GM19351 (cell line): Measurements from ENCODE around the gene ITPKB.
"Not testable (repeated sequence)": the region's sequence is repeated elsewhere in the genome, so short reads cannot be mapped to it uniquely, and the experiment has no call there.

Source experiments
- ATAC-seq: cut with Tn5 transposase; IDR thresholded peaks from one replicate; pipeline ENCODE4 v1.9.1; 2021; ENCODE audit warnings: mild to moderate bottlenecking, moderate library complexity; ENCODE audit not compliant: unreplicated experiment

ITPKB gene

GRCh38 chr1:226738995-226739695, at the start of gene ITPKB:
Gene ITPKB (minus strand): TSS chr1:226739282. CDS start chr1:226737458, 1,824 bp downstream.
- ATAC-seq: no peak

- no peak for ATAC-seq
Observed at GRCh38 chr1:226787638-226788037, 48.6 kb upstream of the ITPKB start.

DNA sequence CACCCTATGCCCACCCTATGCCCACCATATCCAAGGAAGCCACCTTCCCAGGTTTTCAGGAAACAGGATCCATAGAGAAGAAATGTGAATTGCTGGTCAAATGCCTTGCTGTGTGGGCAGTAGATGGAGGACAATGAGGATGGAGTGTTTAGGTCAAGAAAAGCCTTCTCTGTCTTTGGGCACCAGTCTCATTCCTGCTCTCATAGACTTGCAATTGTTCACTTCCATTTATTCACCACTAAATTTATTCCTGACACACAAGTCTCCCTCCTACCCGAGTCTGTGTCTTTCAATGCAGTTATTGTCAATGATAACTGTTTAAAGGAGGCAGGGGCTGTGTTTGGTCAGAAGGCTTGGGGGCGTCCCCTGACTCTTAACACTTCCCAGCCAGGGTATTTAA, 48.0 kb upstream of the ITPKB start:
- no peak for ATAC-seq

DNA sequence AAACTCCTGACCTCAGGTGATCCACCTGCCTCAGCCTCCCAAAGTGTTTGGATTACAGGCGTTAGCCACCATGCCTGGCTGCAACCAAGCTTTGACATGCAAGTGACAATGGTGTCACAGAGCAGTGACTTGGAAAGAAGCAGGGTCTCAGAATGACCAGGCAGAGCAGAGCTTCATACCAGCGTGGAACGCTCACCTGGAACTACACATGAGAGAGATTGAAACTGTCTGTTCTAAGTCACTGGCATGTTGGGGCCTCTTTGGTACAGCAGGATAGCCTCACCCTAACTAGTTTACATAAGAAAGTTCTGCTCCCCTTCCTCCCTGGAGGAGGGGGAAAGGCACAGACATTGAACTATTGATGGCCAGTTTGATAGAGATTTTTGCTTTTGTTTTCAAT, 47.5 kb upstream of the ITPKB start:
- peak; percentile 88 for ATAC-seq

GRCh38 chr1:226785805-226786204, 46.7 kb upstream of the ITPKB start:
- ATAC-seq: no peak

- ATAC-seq: no peak
Observed at GRCh38 chr1:226784081-226785049, 45.3 kb upstream of the ITPKB start.

DNA sequence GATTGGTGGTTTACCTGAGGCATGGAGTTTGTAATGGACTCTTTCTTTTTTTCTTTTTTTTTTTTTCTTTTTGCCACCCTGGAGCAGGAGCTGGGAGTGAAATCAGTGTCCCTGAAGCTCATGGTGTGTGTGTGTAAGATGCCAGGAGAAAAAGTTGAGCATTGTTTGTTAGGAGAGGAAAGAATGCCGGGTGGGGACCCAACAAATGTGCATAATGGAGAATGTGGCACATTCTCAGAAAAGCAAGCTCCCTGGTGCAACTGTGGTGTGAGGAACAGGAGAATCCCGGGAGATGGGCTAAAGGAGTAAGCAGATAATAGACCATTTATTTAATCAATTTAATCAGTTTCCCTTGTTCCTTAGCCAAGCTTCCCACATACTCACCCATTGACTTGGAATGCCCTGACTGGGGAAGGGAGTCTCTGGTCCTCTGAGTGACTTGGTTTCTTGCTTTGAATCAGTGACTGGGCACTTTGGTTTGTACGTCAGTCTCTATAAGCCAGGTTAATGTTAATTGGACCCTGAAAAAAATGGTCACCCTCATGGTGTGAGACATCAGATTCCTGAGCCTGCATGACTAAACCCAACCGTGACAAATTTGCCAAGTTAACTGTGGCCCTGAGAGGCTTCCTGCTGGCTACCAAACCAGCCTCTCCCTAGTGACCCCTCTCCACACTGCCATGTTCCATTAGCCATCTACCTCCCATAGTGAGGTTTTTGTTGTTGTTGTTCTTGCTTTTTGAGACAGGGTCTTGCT, 43.9 kb upstream of the ITPKB start:
- no peak for ATAC-seq

DNA sequence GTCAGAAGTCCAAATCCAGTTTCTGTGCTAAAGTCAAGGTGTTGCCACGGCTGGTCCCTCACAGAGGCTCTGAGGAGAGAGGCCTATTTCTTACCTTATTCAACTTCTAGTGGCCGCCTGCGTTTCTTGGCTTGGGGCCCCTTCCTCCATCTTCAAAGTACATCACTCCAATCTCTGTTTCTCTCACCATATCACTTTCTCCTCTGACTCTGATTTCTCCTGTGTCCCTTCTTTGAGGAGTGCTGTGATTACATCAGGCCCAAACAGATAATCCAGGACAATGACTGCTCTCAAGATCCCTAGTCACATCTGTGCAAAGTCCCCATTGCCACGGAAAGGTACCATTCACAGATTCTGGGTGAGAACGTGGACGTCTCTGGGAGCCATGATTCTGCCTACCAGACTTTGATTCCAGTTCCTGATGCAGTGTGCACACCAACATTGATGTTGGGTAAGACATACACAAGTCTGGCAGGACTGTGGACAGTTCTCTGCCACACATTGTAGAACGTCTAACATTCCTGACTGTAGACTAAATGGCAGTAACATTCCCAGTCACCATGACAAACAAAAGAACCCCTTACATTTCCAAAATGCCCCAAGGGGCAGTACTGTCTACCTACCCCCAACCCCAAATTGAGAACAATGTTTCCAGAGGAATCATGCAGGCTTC, 43.0 kb upstream of the ITPKB start:
- no peak for ATAC-seq

DNA sequence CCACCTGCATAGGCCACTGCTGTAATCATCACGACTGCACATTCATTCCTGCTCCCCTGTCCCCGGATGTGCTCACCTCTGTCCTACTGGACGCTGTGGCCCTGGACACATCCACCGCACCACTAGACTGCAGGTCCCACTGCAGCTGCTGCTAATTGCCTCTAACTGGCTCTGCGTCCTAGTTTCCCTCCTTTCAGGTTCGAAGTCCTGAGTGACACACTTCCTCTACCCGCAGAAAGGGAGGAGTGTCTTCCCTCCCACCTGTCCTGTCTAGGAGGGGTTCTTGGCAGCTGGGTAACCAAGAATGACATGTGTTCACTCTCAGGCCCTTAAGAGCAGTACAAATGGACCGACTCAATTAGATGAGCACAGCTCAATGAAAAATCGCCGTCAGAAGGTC, 40.5 kb upstream of the ITPKB start:
- ATAC-seq: no peak

DNA sequence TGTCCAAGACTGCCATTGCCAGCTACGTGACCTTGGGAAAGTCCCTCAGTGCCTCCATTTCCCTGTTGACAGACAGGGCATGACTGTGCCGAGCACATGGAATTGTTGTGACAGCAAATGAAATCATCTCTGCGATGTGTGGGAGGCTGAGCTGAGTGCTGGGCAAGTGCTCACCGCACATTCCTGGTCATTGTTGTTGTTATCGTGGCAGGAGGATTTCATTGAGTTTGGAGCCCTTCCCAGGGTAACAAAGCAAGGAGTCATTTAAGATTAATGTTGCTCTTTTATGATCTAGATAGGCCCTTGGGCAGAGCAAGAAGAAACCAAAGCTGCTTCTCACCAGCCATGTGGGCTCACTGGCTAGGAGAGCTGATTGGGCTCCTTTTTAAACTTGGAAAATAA, 39.6 kb upstream of the ITPKB start:
- no peak for ATAC-seq

- no peak for ATAC-seq
Observed at GRCh38 chr1:226776975-226777374, 37.9 kb upstream of the ITPKB start.

DNA sequence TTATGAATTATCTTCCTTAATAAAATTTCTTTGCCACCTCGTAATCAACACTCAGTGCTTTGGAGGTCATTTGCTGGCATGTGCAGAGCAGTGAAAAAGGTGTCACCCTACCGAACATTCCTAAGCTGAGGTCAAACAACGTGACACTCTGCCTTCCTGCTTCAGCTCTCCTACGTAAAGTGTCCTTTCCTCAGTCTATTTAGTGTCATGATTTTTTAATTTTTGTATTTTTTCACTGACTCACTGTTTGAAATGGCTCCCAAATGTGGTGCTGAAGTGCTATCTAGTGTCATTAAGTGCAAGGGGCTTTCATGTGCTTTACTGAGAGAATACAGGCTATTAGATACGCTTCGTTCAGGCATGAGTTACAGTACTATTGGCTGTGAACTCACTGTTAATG, 37.0 kb upstream of the ITPKB start:
- ATAC-seq: no peak

DNA sequence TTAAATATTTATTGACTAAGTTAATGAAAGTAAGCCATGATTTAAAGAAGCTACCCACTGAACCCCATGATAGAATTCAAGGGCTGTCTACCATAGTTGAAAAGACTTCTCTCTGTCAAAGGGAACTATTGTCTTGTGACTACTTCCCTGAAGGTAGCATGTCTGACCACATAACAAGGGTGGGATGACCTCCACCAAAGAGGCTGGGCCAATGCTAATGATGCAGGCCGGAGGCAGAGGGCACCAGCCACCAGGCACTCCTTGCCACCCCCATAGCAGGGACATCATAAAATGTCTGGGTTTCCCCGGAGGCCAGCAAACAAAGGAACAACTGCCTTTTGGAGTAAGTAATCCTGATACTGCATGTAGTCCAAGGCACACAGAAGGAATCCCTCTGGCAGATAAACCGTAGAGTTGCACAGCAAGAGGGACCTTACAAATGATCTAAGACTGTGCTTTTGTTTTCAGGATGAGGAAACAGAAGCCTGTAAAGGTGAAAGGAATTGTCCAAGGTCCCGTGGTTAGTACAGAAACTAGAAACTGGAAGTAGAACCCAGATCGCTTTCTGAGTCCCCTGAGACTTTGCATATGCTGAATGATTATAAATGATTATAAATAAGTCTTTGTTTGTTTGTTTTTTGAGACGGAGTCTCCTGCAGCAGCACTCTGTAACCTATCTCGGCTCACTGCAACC, 33.5 kb upstream of the ITPKB start:
- ATAC-seq: peak; percentile 87

GRCh38 chr1:226767170-226767569, 28.1 kb upstream of the ITPKB start:
- ATAC-seq: not testable (repeated sequence)

- no peak for ATAC-seq
Observed at GRCh38 chr1:226766565-226766964, 27.5 kb upstream of the ITPKB start.

DNA sequence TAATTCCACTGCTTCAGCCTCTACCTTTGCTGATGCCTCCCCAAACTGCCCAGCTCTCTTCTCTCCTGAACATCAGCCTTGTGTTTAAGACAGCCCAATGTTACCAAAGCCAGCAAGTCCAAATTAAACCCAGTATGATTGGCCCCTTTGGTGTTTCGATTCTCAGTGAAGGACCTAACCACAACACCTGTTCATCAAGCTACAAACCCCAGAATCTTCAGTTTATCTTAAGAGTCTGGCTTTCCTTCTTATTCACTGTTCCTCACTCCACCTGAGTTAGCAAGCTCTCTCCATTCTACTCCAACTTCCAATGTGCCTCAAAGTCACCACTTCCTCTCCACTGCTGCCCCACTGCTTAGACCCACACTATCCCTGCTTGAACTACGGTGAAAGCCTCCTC, 25.5 kb upstream of the ITPKB start:
- peak; percentile 95 for ATAC-seq

- ATAC-seq: no peak
Observed at GRCh38 chr1:226763905-226764264, 24.8 kb upstream of the ITPKB start.

GRCh38 chr1:226762988-226763904, 24.2 kb upstream of the ITPKB start:
- no peak for ATAC-seq

- ATAC-seq: no peak
Observed at GRCh38 chr1:226762055-226762454, 23.0 kb upstream of the ITPKB start.
